DMS153 treated with DMSO at 0.1 percent for 48 hours (cell line): ENCODE measurements around the gene SLC25A47.
"Not testable (repeated sequence)": the region's sequence is repeated elsewhere in the genome, so short reads cannot be mapped to it uniquely, and the experiment has no call there.

ENCODE experiments used
- DNase-seq: peaks from one replicate; lab custom pipeline; 2025; ENCODE audit not compliant: unreplicated experiment; lab: John Stamatoyannopoulos, UW

Gene SLC25A47

GRCh38 chr14:100342826-100343225, 19.7 kb downstream of the SLC25A47 start:
- not testable (repeated sequence) for DNase-seq

DNA sequence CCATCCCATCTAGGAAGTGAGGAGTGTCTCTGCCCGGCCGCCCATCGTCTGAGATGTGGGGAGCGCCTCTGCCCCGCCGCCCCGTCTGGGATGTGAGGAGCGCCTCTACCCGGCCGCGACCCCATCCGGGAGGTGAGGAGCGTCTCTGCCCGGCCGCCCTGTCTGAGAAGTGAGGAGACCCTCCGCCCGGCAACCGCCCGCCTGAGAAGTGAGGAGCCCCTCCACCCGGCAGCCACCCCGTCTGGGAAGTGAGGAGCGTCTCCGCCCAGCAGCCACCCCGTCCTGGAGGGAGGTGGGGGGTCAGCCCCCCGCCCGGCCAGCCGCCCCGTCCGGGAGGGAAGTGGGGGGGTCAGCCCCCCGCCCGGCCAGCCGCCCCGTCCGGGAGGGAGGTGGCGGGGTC, 21.5 kb downstream of the SLC25A47 start:
- DNase-seq = not testable (repeated sequence)

DNA sequence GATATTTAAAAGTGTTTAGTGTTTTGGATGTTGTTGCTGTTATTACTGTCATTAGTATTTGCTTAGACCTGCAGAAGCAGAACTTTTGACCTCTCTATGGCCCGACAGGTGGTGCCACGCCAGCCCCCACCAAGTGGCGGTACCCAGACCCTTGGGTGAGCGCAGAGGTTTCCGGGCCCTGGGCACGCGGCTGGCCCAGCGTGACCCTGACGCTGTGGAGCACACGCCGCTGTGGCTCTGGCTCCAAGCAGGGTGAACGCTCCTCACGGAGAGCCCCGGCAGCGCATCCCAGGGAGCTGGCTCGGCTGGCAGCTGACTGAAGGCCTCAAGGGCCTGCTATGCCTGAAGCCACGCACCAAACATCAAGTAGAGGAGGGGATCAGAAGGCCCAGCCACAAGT, 22.6 kb downstream of the SLC25A47 start:
- no peak for DNase-seq

GRCh38 chr14:100346306-100347091, 23.4 kb downstream of the SLC25A47 start:
- DNase-seq = no peak

DNA sequence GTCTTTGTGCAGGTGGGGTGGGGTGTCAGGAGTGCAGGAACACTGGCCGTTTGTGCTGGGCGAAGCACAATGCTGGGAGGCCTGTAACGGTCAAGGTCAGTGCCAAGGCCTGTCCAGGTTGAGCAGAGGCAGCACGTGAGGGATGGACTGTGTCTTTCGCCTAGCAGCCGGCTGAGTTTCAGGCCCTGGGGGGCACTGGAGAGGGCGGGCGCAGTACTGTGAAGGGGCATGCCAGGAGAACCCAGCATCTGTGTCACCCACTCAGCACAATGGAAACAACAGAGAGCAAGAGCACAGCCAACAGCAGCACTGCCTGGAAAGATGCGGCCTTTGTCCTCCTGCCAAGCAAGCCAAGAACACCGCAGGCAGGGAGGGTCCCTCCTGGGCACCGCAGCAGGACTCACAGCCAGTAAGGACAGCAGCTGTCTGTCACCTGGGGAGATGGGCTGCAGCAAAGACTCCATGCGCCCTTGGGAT, 25.2 kb downstream of the SLC25A47 start:
- DNase-seq = no peak

- DNase-seq = no peak
Measured at GRCh38 chr14:100348784-100349685, 25.9 kb downstream of the SLC25A47 start.

GRCh38 chr14:100350276-100350926, 27.3 kb downstream of the SLC25A47 start:
- DNase-seq = no peak

DNA sequence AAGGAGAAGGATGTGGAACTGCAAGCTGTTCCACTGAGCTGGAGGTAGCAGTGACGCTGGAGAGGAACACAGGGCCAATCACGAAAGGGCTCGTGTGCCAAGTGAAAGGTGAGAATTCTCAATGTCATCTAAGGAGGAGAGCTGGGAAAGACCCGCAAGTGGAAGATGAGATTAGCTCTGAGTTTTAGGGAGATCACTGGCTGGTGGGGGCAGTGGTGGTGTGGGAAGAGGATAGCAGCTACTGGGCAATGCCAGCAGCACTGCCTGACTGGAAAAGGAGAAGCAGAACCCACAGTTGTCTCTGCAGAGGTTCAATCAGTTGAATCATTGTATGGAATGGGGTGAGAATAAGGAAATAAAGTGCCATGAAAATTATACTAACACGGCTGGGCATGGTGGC, 27.8 kb downstream of the SLC25A47 start:
- DNase-seq = no peak

GRCh38 chr14:100358396-100358795, 35.3 kb downstream of the SLC25A47 start:
- no peak for DNase-seq

DNA sequence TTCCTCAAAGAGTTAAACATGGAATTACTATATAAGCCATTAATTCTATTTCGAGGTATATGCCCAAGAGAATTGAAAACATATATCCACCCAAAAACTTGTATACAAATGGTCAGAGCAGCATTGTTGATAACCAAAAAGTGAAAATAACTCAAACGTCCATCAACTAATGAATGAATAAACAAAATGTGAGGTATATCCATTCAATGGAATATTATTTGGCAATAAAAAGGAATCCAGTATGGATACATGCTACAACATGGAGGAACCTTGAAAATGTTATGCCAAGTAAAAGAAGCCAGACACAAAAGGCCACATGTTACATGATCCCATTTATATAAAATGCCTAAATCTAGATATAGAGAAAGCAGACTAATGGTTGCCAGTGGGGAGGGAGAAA, 36.0 kb downstream of the SLC25A47 start:
- DNase-seq = no peak

- no peak for DNase-seq
Measured at GRCh38 chr14:100359881-100360280, 36.7 kb downstream of the SLC25A47 start.

DNA sequence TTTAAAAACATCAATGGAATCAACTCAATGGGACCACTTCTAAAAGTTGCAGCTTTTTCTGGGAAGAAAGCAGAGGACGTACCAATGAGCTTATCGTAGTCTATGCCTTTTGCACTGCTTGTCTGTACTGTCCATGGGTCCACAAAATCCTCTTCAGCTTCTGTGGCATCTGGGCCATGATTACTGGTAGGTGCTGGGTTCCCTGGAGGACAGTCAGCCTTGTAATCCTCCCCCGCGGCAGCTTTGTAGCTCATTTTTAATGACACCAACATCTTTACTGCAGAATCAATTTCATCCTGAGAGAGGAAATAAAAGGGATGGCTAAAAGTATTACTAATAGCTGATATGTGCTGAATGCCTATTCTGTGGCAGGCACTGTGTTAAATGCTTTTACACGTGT, 38.5 kb downstream of the SLC25A47 start:
- no peak for DNase-seq

GRCh38 chr14:100362311-100362927, 39.3 kb downstream of the SLC25A47 start:
- DNase-seq = no peak

- DNase-seq = no peak
Measured at GRCh38 chr14:100363053-100363452, 39.9 kb downstream of the SLC25A47 start.

- no peak for DNase-seq
Measured at GRCh38 chr14:100364403-100364802, 41.3 kb downstream of the SLC25A47 start.

- DNase-seq = no peak
Measured at GRCh38 chr14:100365741-100366140, 42.6 kb downstream of the SLC25A47 start.

DNA sequence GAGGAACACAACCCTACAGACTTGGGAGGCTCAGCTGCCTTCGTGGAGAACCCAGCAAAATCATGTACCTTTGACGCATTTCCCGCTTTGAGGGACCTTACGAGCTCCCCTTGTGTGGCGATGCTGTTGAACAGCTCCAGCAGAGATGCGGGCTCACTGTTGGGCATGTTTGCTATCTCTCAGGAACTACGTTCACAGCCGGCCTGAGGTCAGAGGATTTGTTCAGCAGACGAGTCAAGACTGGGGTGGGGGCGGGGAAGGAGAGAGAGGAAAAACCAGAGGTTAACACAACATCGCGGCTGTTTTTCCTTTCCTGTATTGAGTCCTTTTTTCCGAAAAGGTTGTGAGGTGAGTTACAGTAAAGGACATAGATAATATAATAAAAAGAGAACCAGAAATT, 45.9 kb downstream of the SLC25A47 start:
- DNase-seq = no peak

GRCh38 chr14:100370003-100370402, 46.9 kb downstream of the SLC25A47 start:
- DNase-seq = no peak

- no peak for DNase-seq
Measured at GRCh38 chr14:100371773-100372172, 48.6 kb downstream of the SLC25A47 start.

DNA sequence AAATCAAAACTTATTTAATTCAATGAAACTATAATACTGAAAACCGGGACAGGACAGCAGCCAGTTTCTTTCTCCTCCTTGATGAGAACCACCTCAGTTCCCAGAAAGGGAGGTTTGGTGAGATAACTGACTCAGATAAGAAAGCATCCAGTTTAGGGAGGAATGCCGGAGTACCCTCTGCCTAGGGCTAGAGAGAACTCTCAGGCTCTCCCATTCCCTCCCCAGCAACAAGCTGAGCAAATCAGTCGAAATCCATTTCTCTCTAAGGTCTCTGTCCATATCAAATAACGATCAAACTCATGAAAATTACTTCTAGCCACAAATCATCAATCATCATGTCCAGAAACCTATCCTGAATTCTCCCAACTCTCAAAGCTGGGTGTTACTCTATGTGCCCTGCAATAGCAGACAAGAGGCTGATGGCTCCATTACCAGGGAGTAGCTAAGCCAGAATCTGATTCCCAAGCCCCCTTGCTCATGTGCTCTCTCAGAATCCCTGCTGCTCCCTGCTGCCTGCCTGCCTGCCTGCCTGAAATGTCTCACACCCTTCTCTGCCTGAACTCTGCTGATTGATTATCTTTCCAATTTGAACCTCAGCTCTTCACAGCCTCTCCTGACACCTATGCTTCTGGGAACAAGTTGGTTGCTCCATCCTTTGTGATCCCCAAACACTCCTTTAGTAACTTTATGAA, 49.4 kb downstream of the SLC25A47 start:
- DNase-seq = no peak
